Embryonic facial prominence (tissue), 1 donor: ENCODE results near the gene ATP5MK.
"Not testable (repeated sequence)": the region's sequence is repeated elsewhere in the genome, so short reads cannot be mapped to it uniquely, and the experiment has no call there.

Experiments used
- DNase-seq: peaks from one replicate; pipeline ENCODE4 v3.0.0-alpha.2; 2016; ENCODE audit errors: extremely low spot score

Gene ATP5MK, protein sequence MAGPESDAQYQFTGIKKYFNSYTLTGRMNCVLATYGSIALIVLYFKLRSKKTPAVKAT

DNA sequence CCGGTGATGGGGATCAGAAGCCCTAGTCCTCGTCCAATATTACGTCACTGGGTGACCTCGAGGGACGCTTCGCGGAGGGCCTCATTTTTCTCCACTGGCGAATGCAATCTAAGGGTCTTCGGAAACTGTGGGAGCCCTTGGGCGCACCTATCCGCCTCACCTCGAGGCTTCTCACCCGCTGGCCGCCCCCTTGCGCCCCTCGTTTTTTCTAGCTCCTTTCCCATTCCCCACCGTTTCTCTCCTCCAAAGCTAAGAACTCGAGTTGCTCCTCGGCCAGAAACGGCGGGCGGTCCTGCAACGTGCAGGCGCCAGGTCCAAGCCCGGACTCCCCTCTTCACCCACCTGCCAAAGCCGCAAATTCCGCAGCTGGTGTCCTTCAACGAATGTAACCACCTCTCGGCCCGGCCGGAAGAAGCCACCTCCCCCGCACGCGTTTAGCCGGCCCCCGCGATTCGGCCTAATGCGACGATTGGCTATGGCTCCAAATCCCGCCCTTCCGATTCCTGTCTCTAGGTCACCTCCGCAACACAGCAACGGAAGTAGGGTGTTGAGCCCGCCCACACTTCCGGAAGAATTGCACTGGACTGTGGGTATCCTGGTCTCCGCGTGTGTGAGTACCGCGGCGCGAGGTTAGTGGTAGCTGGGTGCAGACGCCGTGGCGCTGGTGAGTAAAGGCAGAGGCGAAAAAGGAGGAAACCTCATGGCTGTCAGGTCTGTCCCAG, at the start of gene ATP5MK, which contains the start of gene PDCD11:
Gene ATP5MK, minus strand, starts transcription at position 409 of the 722 bp plus-strand sequence. CDS start 4,018 bp downstream, outside the sequence.
Gene PDCD11, plus strand, starts transcription at position 560 of the 722 bp plus-strand sequence. CDS start 1,801 bp downstream, outside the sequence.
- DNase-seq, result peak; percentile 95

- DNase-seq, result no peak
These were observed 49.1 kb upstream of the ATP5MK start for GRCh38 chr10:103445366-103445765.

DNA sequence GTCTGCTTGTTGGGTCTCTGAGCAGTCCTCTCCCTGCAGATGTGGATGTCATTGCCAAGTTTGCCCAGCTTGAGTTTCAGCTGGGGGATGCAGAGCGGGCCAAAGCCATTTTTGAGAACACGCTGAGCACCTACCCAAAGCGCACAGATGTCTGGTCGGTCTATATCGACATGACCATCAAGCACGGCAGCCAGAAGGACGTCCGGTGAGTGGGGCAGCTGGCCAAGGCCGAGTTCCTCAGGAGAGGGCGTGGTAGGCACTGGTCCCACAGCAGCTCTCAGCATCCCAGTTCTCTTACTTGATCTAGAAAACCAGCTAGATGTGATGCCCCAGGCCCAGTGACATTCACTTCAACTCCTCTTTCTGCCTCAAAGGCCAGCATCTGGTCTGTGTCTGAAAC, 48.2 kb upstream of the ATP5MK start:
- no peak for DNase-seq

DNA sequence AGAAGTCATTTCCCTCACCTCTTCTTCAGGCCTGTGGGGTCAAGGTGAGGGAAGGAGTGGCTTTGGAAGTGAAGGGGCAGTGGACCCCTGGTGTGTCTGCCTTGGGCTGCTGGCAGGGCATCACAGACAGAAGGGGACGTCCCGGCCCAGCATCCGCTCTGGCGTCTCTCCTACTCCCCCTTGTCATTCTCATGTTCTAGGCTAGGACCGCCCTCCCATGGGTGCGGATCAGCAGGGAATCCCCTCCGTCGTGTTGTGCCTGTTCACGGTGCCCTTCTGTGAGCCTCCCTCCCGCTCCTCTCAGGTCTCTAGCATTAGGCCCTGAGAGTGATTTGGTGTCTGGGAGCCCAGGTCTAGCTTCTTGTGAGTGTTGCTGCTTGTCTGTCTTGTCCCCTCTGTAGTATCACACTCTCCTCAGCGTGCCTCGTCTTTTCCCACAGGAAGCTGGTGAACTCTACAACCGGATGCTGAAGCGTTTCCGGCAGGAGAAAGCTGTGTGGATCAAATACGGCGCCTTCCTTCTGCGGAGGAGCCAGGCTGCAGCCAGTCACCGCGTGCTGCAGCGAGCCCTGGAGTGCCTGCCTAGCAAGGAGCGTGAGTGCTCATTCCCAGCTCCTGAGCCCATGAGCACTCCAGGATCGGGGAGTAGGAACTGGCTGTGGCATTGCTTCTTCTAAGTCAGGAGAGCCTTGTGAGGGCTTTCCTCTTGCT, 47.4 kb upstream of the ATP5MK start:
- no peak for DNase-seq

DNA sequence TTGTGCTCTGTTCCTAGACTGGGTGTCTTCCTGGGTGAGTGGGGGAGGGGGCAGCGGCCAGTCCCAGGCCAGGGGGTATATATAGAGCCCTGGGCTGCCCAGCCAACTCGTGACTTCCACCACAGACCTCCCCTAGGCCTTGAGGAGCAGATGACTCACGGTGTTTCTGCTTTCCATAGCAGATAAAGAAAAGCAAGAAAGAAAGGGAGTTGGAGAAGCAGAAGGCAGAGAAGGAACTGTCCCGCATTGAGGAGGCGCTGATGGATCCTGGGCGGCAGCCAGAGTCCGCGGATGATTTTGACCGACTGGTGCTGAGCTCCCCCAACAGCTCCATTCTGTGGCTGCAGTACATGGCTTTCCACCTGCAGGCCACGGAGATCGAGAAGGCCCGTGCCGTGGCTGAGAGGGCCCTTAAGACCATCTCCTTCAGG, 45.8 kb upstream of the ATP5MK start:
- no peak for DNase-seq

- no peak for DNase-seq
These were observed 45.3 kb upstream of the ATP5MK start for GRCh38 chr10:103441611-103442010.

- DNase-seq, result no peak
These were observed 44.9 kb upstream of the ATP5MK start for GRCh38 chr10:103441206-103441605.

GRCh38 chr10:103440416-103440815, 44.1 kb upstream of the ATP5MK start:
- no peak for DNase-seq

DNA sequence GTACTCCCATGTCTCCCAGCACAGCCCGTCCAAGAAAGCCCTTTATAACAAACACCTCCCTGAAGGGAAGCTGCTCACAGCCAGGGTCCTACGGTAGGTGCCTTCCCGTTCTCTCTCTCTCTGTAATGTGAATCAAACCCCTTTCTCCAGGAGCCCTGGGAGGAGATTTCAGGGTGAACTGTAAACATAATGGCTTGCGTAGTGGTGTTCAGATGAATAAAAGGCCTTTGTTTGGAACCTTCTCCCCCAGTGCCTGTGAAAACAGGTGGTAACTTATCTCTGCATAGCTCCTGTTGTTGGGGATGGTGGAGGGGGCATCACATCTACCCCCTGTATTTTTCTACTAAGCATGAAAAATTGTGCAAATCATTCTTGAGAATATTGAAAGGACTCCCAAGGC, 43.5 kb upstream of the ATP5MK start:
- DNase-seq, result no peak

DNA sequence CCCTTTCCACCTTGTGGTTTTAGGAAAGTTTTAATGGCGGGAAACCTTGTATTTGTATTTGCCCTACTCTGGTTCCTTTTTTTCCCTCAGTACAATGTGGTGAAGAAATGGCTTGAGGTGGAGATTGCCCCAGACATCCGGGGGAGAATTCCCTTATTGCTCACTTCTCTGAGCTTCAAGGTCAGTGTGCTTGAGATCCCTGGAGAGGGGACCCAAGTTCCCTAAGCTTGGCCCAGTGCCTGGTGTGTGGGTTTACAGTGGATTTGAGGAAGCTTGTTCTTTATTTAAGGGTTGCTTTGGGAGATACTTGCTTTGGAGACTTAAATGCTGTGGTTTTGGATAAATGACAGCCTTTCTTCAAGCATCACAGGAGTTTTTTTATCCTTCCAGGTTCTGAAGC, 37.6 kb upstream of the ATP5MK start:
- DNase-seq, result no peak

GRCh38 chr10:103431902-103432301, 35.6 kb upstream of the ATP5MK start:
- DNase-seq, result no peak

DNA sequence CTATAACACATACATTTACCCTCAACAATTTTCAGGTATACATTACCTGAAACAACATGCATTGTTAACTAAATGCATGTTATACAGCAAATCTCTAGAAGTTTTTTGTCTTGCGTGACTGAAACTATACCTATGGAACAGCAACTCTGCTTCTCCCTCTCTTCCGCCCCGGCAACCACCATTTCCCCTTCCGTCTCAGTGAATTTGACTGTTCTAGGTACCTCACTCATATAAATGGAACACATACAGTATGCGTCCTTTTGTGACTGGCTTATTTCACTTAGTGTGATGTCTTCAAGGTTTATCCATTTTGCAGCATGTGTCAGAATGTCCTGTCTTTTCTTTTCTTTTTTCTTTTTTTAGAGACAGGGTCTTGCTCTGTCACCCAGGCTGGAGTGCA, 33.4 kb upstream of the ATP5MK start:
- DNase-seq, result no peak

GRCh38 chr10:103428989-103429643, 32.8 kb upstream of the ATP5MK start:
- no peak for DNase-seq

- DNase-seq, result no peak
These were observed 31.6 kb upstream of the ATP5MK start for GRCh38 chr10:103427866-103428265.

GRCh38 chr10:103423748-103424147, 27.5 kb upstream of the ATP5MK start:
- DNase-seq, result no peak

DNA sequence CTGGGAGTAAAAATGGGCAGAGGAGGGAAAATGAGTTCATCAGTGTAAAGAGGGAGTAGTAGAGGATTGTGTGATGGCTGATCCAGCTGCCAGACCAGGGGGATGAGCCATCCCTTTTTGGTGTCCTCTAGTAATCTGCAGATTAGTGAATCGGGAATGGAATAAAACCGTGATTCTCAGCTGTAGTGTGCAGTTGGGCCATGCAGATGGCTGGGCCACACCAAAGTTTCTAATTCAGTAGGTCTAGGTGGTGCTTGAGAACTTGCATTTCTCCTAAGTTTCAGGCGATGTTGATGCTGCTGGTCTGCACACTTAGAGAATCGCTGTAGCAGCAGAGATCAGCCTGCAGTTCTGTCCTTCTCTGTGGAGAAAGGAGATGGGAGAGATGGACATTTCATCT, 22.8 kb upstream of the ATP5MK start:
- no peak for DNase-seq

GRCh38 chr10:103417601-103418000, 21.3 kb upstream of the ATP5MK start:
- DNase-seq, result no peak

- not testable (repeated sequence) for DNase-seq
These were observed 20.8 kb upstream of the ATP5MK start for GRCh38 chr10:103417148-103417469.

GRCh38 chr10:103416436-103417147, 20.3 kb upstream of the ATP5MK start:
- DNase-seq, result peak; percentile 16

DNA sequence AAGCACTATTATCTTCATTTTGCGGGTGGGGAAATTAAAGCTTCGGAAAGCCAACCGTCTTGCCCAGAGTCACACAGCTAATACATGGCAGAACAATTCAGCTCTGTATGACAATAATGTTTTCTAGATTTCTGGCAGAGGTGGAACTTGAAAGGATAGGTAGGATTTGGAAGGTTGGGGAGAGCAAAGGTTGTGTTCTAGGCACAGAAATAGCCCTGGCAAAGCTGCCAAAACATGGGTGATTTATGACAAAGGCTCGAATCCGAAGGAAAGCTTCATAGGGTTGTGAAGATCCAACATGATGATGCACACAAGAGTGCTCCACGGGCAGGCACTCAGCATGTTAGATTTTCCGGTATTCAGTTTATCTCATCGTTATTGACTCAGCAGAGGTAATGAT, 19.3 kb upstream of the ATP5MK start:
- no peak for DNase-seq

DNA sequence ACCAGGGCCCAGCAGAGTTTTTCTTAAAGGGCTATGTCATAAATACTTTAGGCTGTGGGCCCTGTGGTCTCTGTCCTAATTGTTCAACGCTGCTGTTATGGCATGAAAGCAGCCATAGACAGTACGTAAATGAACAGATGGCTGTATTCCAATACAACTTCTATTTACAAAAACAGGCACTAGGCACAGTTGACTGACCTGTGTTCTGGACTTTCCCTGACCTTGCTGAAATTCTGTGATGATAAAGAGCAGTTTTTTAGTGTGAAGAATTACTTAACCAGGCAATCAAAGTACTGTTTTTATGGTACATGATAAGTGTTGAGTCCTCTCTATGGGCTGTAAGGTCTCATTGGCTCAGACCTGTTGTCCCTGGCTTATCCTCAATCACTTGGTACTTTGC, 17.3 kb upstream of the ATP5MK start:
- DNase-seq, result no peak
